ENCODE measurements around the gene MMEL1. TPM values are rescaled to one million over a fixed set of nuclear protein-coding genes. Genes with fewer than 3 reads are reported as not detected.

Gene MMEL1
- total and polyA plus RNA-seq, 2 donors (not counting 1 experiment from before 2014, with no cell fraction given) = not detected

DNA sequence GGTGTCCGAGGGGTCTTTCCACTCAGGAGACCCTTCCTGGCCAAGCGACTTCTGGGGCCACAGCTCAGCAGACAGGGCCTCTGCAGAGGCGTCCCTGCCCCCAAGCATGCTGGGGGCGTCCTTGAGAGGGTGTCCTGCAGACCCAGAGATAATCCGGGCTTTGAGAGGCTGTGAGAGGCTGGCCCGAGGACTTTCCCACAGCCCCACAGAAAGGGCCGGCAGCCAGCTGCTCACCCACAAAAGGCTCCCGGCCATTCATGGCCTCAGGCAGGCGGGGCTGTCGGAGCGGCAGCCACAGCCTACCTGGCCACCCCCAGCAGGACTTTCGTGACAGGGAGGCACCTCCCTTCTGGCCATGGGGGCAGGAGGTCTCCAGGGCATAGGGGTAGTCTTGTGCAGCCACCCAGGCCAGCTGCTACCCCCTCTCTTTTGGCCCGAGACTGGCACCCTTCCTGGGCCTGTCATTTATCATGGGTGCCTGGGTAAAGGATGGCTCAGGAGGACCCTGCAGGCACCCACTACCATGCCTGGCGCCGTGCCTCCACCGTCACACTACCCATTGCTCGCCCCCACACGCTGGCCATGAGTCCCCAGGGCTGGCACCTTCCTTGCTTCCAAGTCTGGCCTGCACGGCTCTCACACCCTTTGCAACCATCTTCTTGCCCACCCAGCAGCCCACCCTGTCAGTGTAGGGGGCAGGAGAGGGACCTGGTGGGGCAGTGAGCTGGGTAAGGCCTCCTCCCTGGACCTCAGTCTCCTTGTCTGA, 87.8 kb downstream of the MMEL1 start:
- peaks cover 6% of the 10 kb centered on the region for H3K27me3 Mint-ChIP-seq
- intact Hi-C loops (cut with micrococcal nuclease) = loop anchor here (5.0 kb wide), 1 partner anchor 48 kb away; no protein-coding TSS in a partner anchor
- H3K9ac ChIP-seq (ENCODE audit: low read length) = no peak overlapping the region
- CTCF ChIA-PET = interaction anchor here (1.2 to 4.9 kb wide), 6 partner anchors 11 to 128 kb away, joined by 3 to 55 read pairs (median 6); partner anchors contain the start of genes PRXL2B and TNFRSF14
- H2AFZ ChIP-seq (ENCODE audit: insufficient read depth, low read depth, low read length, poor library complexity, severe bottlenecking) = peak overlapping the region; percentile 57
- TF ChIP-seq, protein P1, sequence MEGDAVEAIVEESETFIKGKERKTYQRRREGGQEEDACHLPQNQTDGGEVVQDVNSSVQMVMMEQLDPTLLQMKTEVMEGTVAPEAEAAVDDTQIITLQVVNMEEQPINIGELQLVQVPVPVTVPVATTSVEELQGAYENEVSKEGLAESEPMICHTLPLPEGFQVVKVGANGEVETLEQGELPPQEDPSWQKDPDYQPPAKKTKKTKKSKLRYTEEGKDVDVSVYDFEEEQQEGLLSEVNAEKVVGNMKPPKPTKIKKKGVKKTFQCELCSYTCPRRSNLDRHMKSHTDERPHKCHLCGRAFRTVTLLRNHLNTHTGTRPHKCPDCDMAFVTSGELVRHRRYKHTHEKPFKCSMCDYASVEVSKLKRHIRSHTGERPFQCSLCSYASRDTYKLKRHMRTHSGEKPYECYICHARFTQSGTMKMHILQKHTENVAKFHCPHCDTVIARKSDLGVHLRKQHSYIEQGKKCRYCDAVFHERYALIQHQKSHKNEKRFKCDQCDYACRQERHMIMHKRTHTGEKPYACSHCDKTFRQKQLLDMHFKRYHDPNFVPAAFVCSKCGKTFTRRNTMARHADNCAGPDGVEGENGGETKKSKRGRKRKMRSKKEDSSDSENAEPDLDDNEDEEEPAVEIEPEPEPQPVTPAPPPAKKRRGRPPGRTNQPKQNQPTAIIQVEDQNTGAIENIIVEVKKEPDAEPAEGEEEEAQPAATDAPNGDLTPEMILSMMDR (IDR thresholded peaks at IDR 0.05) = no peak
- TF ChIP-seq EZH2 (IDR thresholded peaks at IDR 0.05; ENCODE audit: borderline replicate concordance, insufficient read depth, low read depth, low read length, poor library complexity, severe bottlenecking) = no peak
- peaks cover 7% of the 10 kb centered on the region for H4K20me1 ChIP-seq (ENCODE audit: control insufficient read depth, insufficient read depth, low read length, poor library complexity, severe bottlenecking)
- H3K27ac Mint-ChIP-seq = peak overlapping the region; percentile 41
- H3K27me3 ChIP-seq (replicated peaks in 1 of 4; ENCODE audit: control extremely low read depth in 1 of 4, control insufficient read depth in 3 of 4, insufficient read depth in 4 of 4, low read length in 3 of 4) = peaks cover 0 to 21% (median 2%) of the 10 kb centered on the region in 4 experiments
- H3K9me3 Mint-ChIP-seq (ENCODE audit: insufficient read depth) = no peaks in the 10 kb centered on the region
- no peaks in the 10 kb centered on the region for H3K36me3 ChIP-seq (replicated peaks in 1 of 2; ENCODE audit: control extremely low read depth in 1 of 2, control insufficient read depth in 1 of 2, extremely low read depth in 1 of 2, insufficient read depth in 2 of 2, low read length in 1 of 2)
- H3K9me3 ChIP-seq (ENCODE audit: control extremely low read depth in 1 of 3, control insufficient read depth in 2 of 3, insufficient read depth in 1 of 3, low read length in 2 of 3) = no peaks in the 10 kb centered on the region
- peaks cover 27% of the 10 kb centered on the region for H3K4me1 Mint-ChIP-seq
- no peak overlapping the region for H3K4me3 ChIP-seq (ENCODE audit: control extremely low read depth in 1 of 5, extremely low read depth in 1 of 5, insufficient read depth in 1 of 5, low read depth in 2 of 5, low read length in 4 of 5)
- peaks cover 28 to 41% of the 10 kb centered on the region in 2 donors for H3K4me1 ChIP-seq (ENCODE audit: control insufficient read depth in 2 of 2, insufficient read depth in 2 of 2, low read length in 2 of 2)
- peak overlapping the region in 1 of 2 donors; percentile 33 for H3K27ac ChIP-seq (ENCODE audit: low read length in 2 of 2)
- peak overlapping the region; percentile 69 for H3K4me2 ChIP-seq (replicated peaks; ENCODE audit: low read depth, low read length, poor library complexity, severe bottlenecking)
- 85% methylated on average over 19 of the region's 19 CpGs for WGBS (ENCODE audit: insufficient coverage)
- POLR2A ChIA-PET = interaction anchor here (0.6 to 6.1 kb wide), 13 partner anchors 11 to 410 kb away, joined by 3 to 88 read pairs (median 5); partner anchors contain the start of genes FAAP20, HES5, MORN1 and PANK4
- DNase-seq (peak; percentile 50), ATAC-seq (ENCODE audit: low read depth) (no peak)
- no peaks in the 10 kb centered on the region for H3K79me2 ChIP-seq (ENCODE audit: control insufficient read depth, insufficient read depth, low read length)
- peak overlapping the region; percentile 41 for H3K4me3 Mint-ChIP-seq

Measured in B cell (primary cell).